K562 (cell line): ENCODE results near the gene PDE5A. TPM values are rescaled to one million over a fixed set of nuclear protein-coding genes. Genes with fewer than 3 reads are reported as not detected.

ENCODE experiments used
- ATAC-seq: fragments of 200-7000 bp; cut with Tn5 transposase; 3 replicates; pipeline ENCODE4 v1.9.1; 2020; ENCODE audit warnings: moderate library complexity
- BruUV-seq: library from RNA; stranded (reverse); fragments of 400-500 nt; replicated peaks from 2 replicates; lab custom pipeline; 2021; lab: Mats Ljungman, UMichigan
- CTCF ChIA-PET: fragments of 300-600 bp; formaldehyde crosslinking; extraction: SDS; loops from one replicate; lab custom pipeline; 2021; ENCODE audit warnings: low intra/inter-chr PET ratio; lab: Yijun Ruan, JAX
- POLR2A ChIA-PET: fragments of 300-600, 350-650 bp; sonication (Branson Sonifier 250); formaldehyde crosslinking; extraction: SDS; loops from one replicate; lab custom pipeline; 2021; ENCODE audit warnings: antibody characterized with exemption, inconsistent platforms; lab: Yijun Ruan, JAX
- DNase-seq, 4 experiments: peaks; one replicate each; pipeline versions ENCODE4 v3.0.0 to v3.0.0-alpha.2; 2011 to 2018; ENCODE audit warnings: low spot score in 3 of 4, mixed read lengths in 3 of 4; ENCODE audit errors: extremely low read depth in 1 of 4
- FAIRE-seq: peaks from 2 replicates; lab custom pipeline; 2011; peaks lifted over from hg19 to GRCh38; lab: Jason Lieb, UNC
- H2AFZ ChIP-seq: 2 replicates; pipeline ENCODE4 v1.6.0; 2011; ENCODE audit warnings: low read depth, low read length, control low read depth, inconsistent platforms
- H3K27ac ChIP-seq: fragments of 200-600 bp; 3 replicates; pipeline ENCODE4 v1.8.0; 2011; ENCODE audit warnings: low read depth, mild to moderate bottlenecking, control low read depth, inconsistent platforms, low read length, moderate library complexity, mixed read lengths; ENCODE audit errors: extremely low read depth
- H3K27me3 ChIP-seq, 2 experiments: fragments of 300-600 bp in 1 of 2; 2 replicates in 1 of 2; 3 replicates in 1 of 2; pipeline versions ENCODE4 v1.6.0 to v1.8.0; 2011; ENCODE audit warnings: inconsistent platforms in 2 of 2, low read length in 2 of 2, mild to moderate bottlenecking in 1 of 2, mixed read lengths in 1 of 2, moderate library complexity in 1 of 2; ENCODE audit not compliant: control insufficient read depth in 2 of 2, insufficient read depth in 2 of 2
- H3K36me3 ChIP-seq: fragments of 300-600 bp; 3 replicates; pipeline ENCODE4 v1.8.0; 2011; ENCODE audit warnings: mild to moderate bottlenecking, low read length, inconsistent platforms; ENCODE audit not compliant: control insufficient read depth, insufficient read depth
- H3K4me1 ChIP-seq, 2 experiments: fragments of 200-600 bp in 1 of 2; replicated peaks in 1 of 2; 2 replicates in 1 of 2; 3 replicates in 1 of 2; pipeline versions ENCODE4 v1.5.1 to v1.8.0; 2011; ENCODE audit warnings: inconsistent platforms in 2 of 2, low read length in 2 of 2, mild to moderate bottlenecking in 1 of 2, mixed read lengths in 1 of 2, moderate library complexity in 1 of 2; ENCODE audit not compliant: control insufficient read depth in 2 of 2, insufficient read depth in 2 of 2
- H3K4me2 ChIP-seq: 2 replicates; pipeline ENCODE4 v1.6.1; 2011; ENCODE audit warnings: low read length, control low read depth, inconsistent platforms, mixed read lengths; ENCODE audit not compliant: insufficient read depth
- H3K4me3 ChIP-seq: fragments of 200-600 bp; sonication (generic), shearing (Covaris generic); 2 replicates; pipeline ENCODE4 v1.5.1; 2016; ENCODE audit warnings: control low read depth, inconsistent platforms
- H3K79me2 ChIP-seq: fragments of 200-600 bp; 3 replicates; pipeline ENCODE4 v1.8.0; 2011; ENCODE audit warnings: low read length, inconsistent platforms; ENCODE audit not compliant: control insufficient read depth, insufficient read depth
- H3K9ac ChIP-seq, 2 experiments: 2 replicates each; pipeline versions ENCODE4 v1.6.0 to v1.6.1; 2011; ENCODE audit warnings: low read depth in 2 of 2, low read length in 2 of 2, control low read depth in 1 of 2, inconsistent platforms in 1 of 2, mild to moderate bottlenecking in 1 of 2, mixed read lengths in 1 of 2; ENCODE audit not compliant: insufficient read depth in 1 of 2
- H3K9me1 ChIP-seq: one replicate; pipeline ENCODE4 v1.6.0; 2011; ENCODE audit warnings: inconsistent platforms, mild to moderate bottlenecking, low read length, moderate library complexity; ENCODE audit not compliant: control insufficient read depth, insufficient read depth
- H3K9me3 ChIP-seq: replicated peaks from 2 replicates; pipeline ENCODE4 v1.5.1; 2011; ENCODE audit warnings: low read depth, low read length, inconsistent platforms; ENCODE audit not compliant: control insufficient read depth, insufficient read depth
- H4K20me1 ChIP-seq: replicated peaks from 2 replicates; pipeline ENCODE4 v1.6.1; 2011; ENCODE audit warnings: low read length, inconsistent platforms, mixed read lengths; ENCODE audit not compliant: control insufficient read depth, insufficient read depth
- CGGBP1 ChIP-seq: fragments of 250-450 bp; sonication (Bioruptor Pico); IDR thresholded peaks from 2 replicates; pipeline ENCODE4 v1.9.0; 2021; ENCODE audit warnings: mild to moderate bottlenecking
- DLX4 ChIP-seq: fragments of 250-450 bp; sonication (Bioruptor Pico); IDR thresholded peaks from 2 replicates; pipeline ENCODE4 v1.6.1; 2021; ENCODE audit warnings: mild to moderate bottlenecking
- E4F1 ChIP-seq: fragments of 250-450 bp; sonication (Bioruptor Pico); IDR thresholded peaks from 2 replicates; pipeline ENCODE4 v1.5.0; 2021; ENCODE audit warnings: mild to moderate bottlenecking, borderline replicate concordance
- LEF1 ChIP-seq: fragments of 450-650 bp; IDR thresholded peaks from 2 replicates; pipeline ENCODE4 v1.6.1; 2016; ENCODE audit warnings: mild to moderate bottlenecking
- MLX ChIP-seq, 2 experiments: fragments of 450-650 bp in 1 of 2; sonication (generic) in 1 of 2; formaldehyde crosslinking; conservative IDR thresholded peaks; 2 replicates each; pipeline versions ENCODE4 v1.4.0 to v1.8.1; 2020 to 2022; ENCODE audit warnings: mild to moderate bottlenecking in 1 of 2, missing genetic modification reagents in 1 of 2
- NRF1 ChIP-seq, 2 experiments: fragments of 450-650 bp; IDR thresholded peaks in 1 of 2; conservative IDR thresholded peaks in 1 of 2; 2 replicates each; pipeline ENCODE4 v1.6.1; 2014; ENCODE audit warnings: mild to moderate bottlenecking in 2 of 2
- WHSC1 ChIP-seq: IDR thresholded peaks from one replicate; pipeline ENCODE4 v1.6.1; 2012; ENCODE audit warnings: low read length, control low read depth, inconsistent platforms
- ZNF23 ChIP-seq: fragments of 250-450 bp; sonication (Bioruptor Pico); IDR thresholded peaks from 2 replicates; pipeline ENCODE4 v1.4.0; 2020; ENCODE audit warnings: mild to moderate bottlenecking
- ZNF764 ChIP-seq: fragments of 250-450 bp; sonication (Bioruptor Pico); IDR thresholded peaks from 2 replicates; pipeline ENCODE4 v1.4.0; 2020; ENCODE audit warnings: low read depth, mild to moderate bottlenecking, moderate library complexity
- WGBS: fragments of 100-300 bp; shearing (Covaris generic); methylation state at CpG from one replicate; pipeline ENCODE4 v1.1.6; 2016; ENCODE audit warnings: low coverage, mixed read lengths; ENCODE audit not compliant: insufficient coverage; ENCODE audit errors: missing lambda C conversion rate; 5-methylcytosine and 5-hydroxymethylcytosine counted together
- in situ Hi-C: fragments of 300-500 bp; cut with MboI; formaldehyde crosslinking; loops from 4 replicates; pipeline ENCODE4 v1.15.0; 2018; ENCODE audit warnings: inconsistent platforms, mixed read lengths
- intact Hi-C: fragments of 100-400 bp; cut with micrococcal nuclease; formaldehyde crosslinking; loops from 2 replicates; pipeline ENCODE4 v1.14.2; 2022
- polyA plus RNA-seq, 8 experiments: library from polyadenylated mRNA; depleted of rRNA in 4 of 8; stranded (reverse) in 5 of 8; unstranded in 3 of 8; fragments of >200 nt; fragmentation: Nextera tagmentation in 2 of 8; fragmentation: Illumina TruSeq in 1 of 8; extraction: Ambion mirVana in 2 of 8; extraction: Trizol in 1 of 8; gene quantifications; 2 replicates each; pipeline versions ENCODE4 v1.2.1 to v1.2.3, GENCODE V29; 2011 to 2014; ENCODE audit warnings: inconsistent platforms in 1 of 8, missing spikeins in 1 of 8
- total RNA-seq, 7 experiments: library from RNA; depleted of rRNA in 6 of 7; stranded (reverse); fragments of >200 nt in 6 of 7; fragmentation: Illumina TruSeq in 2 of 7; extraction: Trizol in 2 of 7; gene quantifications; 2 replicates each; pipeline versions ENCODE4 v1.2.1 to v1.2.3, GENCODE V29; 2011 to 2021; ENCODE audit warnings: low replicate concordance in 1 of 7

The PDE5A gene
- total and polyA plus RNA-seq, 9 of the 15 experiments (the other 6 are each of a cell fraction or from before 2014, with no cell fraction given): 0.07 to 1.9 (median 0.29) TPM

GRCh38 chr4:119653990-119654389 is 25.4 kb upstream of the PDE5A start (continued):
- TF ChIP-seq E4F1 (CRISPR knock-in tag): no peak

GRCh38 chr4:119652998-119653397 is 24.4 kb upstream of the PDE5A start:
- Histone ChIP-seq H3K36me3 (no peaks in the 10 kb centered on the region), H3K4me2 (no peak overlapping the region), H2AFZ (no peak overlapping the region), H3K27me3 (no peaks in the 10 kb centered on the region), H3K4me3 (no peak overlapping the region), H3K9me3 (no peaks in the 10 kb centered on the region), H3K9ac (no peak overlapping the region), H3K4me1 (no peaks in the 10 kb centered on the region), H3K79me2 (no peaks in the 10 kb centered on the region), H3K9me1 (no peaks in the 10 kb centered on the region), H4K20me1 (no peaks in the 10 kb centered on the region), H3K27ac (no peak overlapping the region)
- ATAC-seq: no peak
- FAIRE-seq: no peak
- intact Hi-C loops (no loop called here), in situ Hi-C loops (no loop called here)
- DNase-seq: no peak
- ChIA-PET POLR2A (interaction anchor here (1.2 kb wide), 1 partner anchor 29 kb away, joined by 3 read pairs; no protein-coding TSS in a partner anchor), CTCF (no interaction called here)
- no TSS peak for BruUV-seq
- no peak for TF ChIP-seq ZNF23 (CRISPR knock-in tag)
- TF ChIP-seq LEF1: no peak
- TF ChIP-seq CGGBP1: no peak
- TF ChIP-seq WHSC1: no peak
- no peak for TF ChIP-seq ZNF764 (CRISPR knock-in tag)
- no peak for TF ChIP-seq MLX (CRISPR knock-in tag; conservative IDR thresholded peaks at IDR 0.05)
- no peak for TF ChIP-seq DLX4
- no peak for TF ChIP-seq NRF1 (conservative IDR thresholded peaks at IDR 0.05 in 1 of 2, IDR thresholded peaks at IDR 0.05 in 1 of 2)
- WGBS: 0% methylated on average over 1 of the region's 1 CpG
